ENCODE results near the gene FGF14.
"Not testable (repeated sequence)": the region's sequence is repeated elsewhere in the genome, so short reads cannot be mapped to it uniquely, and the experiment has no call there.

- TF ChIP-seq, protein P1, sequence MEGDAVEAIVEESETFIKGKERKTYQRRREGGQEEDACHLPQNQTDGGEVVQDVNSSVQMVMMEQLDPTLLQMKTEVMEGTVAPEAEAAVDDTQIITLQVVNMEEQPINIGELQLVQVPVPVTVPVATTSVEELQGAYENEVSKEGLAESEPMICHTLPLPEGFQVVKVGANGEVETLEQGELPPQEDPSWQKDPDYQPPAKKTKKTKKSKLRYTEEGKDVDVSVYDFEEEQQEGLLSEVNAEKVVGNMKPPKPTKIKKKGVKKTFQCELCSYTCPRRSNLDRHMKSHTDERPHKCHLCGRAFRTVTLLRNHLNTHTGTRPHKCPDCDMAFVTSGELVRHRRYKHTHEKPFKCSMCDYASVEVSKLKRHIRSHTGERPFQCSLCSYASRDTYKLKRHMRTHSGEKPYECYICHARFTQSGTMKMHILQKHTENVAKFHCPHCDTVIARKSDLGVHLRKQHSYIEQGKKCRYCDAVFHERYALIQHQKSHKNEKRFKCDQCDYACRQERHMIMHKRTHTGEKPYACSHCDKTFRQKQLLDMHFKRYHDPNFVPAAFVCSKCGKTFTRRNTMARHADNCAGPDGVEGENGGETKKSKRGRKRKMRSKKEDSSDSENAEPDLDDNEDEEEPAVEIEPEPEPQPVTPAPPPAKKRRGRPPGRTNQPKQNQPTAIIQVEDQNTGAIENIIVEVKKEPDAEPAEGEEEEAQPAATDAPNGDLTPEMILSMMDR (conservative IDR thresholded peaks at IDR 0.05): not testable (repeated sequence)
- TF ChIP-seq ZFX (IDR thresholded peaks at IDR 0.05): not testable (repeated sequence)
These were observed 308.6 kb downstream of the FGF14 start for GRCh38 chr13:102093288-102093687.

All from C4-2B (cell line).